GM12865 (cell line): Measurements from ENCODE around the gene RAB36.

Experiments used
- DNase-seq: peaks from one replicate; pipeline ENCODE4 v3.0.0; 2010; ENCODE audit warnings: low read depth
- H3K4me3 ChIP-seq: 2 replicates; pipeline ENCODE4 v1.5.1; 2011; ENCODE audit warnings: mild to moderate bottlenecking, low read depth, low read length, control low read depth
- TF ChIP-seq, protein P1 (sequence below): IDR thresholded peaks from 2 replicates; pipeline ENCODE4 v1.5.1; 2011; ENCODE audit warnings: low read length, control low read depth, low read depth, inconsistent platforms; ENCODE audit not compliant: insufficient read depth; ENCODE audit errors: missing control alignments

The RAB36 gene

DNA sequence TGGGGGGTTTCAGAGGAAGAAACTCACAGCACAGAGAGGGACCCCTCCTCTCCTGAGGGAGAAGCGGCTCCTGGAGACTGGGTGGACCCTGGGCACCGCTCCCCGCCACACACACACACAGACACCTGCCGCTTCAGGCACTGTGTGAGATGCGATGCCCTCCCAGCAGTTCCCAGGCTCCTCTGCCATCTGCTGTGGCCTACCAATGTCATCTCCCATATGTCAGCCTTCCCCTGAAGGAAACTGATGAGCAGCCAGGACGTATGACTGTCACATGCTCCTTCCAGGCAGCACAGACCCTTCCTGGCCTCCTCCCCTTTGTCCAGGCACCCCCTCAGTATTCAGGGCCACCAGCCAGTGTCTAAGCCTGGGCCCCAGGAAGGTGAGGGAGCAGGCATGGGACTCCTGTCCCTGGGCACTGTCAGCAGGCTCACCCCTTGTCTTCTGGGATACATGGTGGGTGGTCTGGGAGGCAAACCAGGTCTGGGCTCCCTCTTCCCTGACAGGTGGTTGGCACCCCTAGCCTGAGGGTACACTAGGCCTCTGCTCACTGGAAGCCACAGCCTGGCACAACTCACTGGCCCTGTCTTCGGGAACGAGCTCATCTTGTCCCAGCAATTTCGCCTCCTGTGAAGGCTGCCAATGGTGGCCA lies 23.2 kb downstream of the RAB36 start:
- H3K4me3 ChIP-seq: no peak overlapping the region
- TF ChIP-seq, protein P1, sequence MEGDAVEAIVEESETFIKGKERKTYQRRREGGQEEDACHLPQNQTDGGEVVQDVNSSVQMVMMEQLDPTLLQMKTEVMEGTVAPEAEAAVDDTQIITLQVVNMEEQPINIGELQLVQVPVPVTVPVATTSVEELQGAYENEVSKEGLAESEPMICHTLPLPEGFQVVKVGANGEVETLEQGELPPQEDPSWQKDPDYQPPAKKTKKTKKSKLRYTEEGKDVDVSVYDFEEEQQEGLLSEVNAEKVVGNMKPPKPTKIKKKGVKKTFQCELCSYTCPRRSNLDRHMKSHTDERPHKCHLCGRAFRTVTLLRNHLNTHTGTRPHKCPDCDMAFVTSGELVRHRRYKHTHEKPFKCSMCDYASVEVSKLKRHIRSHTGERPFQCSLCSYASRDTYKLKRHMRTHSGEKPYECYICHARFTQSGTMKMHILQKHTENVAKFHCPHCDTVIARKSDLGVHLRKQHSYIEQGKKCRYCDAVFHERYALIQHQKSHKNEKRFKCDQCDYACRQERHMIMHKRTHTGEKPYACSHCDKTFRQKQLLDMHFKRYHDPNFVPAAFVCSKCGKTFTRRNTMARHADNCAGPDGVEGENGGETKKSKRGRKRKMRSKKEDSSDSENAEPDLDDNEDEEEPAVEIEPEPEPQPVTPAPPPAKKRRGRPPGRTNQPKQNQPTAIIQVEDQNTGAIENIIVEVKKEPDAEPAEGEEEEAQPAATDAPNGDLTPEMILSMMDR: no peak
- no peak for DNase-seq

DNA sequence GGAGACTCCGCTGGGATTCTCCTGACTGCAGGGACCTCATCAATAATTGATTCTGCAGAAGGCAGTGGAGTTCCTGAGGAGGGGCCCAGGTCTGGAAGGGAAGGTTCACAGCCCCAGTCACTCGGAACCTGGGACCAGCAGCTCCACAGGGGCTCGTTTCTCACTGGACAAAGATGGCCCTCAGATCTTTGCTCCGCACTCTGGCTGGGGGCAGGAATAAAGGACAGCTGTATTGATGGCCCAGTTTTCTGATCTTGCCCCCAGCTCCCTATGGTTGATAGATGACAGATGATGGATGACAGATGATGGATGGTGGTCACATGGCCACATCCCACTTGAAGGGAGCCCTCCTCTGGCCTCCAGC lies 23.7 kb downstream of the RAB36 start:
- H3K4me3 ChIP-seq: no peak overlapping the region
- TF ChIP-seq, protein P1: no peak
- DNase-seq: no peak

DNA sequence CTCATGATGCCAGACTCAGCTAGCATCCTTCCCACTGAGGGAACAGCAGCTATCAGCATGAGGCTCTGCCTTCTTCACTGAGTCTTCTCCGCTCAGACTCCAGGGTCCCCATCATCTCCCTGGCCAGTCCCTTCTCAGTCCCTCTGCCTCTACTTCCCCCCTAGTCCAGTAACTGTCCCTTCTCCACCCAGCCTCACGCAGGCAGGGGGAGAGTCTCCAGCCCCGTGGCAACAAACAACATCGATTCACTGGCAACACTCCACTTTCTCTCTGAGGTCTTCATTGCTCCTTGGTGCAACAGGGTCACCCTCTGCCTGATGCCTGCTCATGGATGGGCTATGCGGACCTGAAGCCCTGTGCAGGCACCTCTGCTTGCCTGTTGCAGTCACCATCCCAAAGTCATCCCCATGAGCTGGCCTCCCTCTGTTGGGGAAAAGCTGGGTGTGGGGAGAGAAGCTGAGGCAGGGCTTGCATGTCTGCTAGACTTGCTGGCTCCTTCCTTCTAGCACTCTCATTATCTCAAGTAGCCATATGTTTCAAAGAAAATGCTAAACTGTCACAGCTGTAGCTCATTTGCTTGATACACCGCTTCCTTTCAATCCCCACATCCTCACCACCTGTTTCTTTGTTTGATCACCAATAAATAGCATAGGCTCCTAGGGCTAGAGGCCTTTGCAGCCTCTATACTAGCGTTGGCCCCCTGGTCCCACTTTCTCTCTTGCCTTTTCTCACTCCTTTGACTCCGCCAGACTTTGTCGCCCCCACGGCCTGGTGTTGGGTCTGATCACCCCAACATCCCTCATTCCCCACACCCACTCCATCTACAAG lies 30.8 kb downstream of the RAB36 start:
- no peak overlapping the region for H3K4me3 ChIP-seq
- DNase-seq: peak; percentile 81
- TF ChIP-seq, protein P1: no peak

DNA sequence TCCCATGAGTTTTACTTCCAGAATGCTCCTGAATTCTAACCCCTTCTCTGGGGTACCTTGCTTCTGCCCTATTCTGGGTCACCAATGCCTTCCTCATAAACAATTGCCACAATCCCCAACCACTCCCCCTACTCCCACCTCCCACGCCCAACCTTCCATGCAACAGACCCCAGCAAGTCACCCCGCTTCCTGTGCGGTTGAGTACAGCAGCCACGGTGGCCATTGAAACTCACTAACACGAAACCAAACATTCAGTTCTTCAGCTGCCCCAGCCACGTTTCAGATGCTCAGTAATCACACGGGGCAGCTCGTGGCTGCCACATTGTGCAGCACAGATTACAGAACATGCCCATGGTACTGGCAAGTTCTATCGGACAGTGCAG lies 31.4 kb downstream of the RAB36 start:
- no peak overlapping the region for H3K4me3 ChIP-seq
- TF ChIP-seq, protein P1: no peak
- DNase-seq: peak; percentile 83

DNA sequence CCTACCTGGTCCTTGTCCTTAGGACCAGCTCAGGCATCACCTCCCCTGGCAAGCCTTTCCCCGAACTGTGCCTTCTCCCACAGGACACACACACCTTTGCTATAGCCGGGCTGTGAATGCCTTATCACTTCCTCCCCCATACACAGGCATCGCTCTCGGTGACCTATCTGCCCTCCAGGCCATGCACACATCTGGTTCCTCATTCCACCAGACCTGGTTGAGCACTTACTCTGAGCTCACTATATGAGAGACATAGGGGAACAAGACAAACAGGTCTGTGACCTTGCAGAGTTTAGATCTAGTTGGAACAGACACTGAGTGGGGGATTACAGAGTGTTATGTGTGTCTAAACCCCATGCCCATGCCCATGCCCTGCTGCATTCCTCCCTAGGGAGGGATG lies 31.9 kb downstream of the RAB36 start:
- no peak overlapping the region for H3K4me3 ChIP-seq
- TF ChIP-seq, protein P1: no peak
- peak; percentile 73 for DNase-seq

DNA sequence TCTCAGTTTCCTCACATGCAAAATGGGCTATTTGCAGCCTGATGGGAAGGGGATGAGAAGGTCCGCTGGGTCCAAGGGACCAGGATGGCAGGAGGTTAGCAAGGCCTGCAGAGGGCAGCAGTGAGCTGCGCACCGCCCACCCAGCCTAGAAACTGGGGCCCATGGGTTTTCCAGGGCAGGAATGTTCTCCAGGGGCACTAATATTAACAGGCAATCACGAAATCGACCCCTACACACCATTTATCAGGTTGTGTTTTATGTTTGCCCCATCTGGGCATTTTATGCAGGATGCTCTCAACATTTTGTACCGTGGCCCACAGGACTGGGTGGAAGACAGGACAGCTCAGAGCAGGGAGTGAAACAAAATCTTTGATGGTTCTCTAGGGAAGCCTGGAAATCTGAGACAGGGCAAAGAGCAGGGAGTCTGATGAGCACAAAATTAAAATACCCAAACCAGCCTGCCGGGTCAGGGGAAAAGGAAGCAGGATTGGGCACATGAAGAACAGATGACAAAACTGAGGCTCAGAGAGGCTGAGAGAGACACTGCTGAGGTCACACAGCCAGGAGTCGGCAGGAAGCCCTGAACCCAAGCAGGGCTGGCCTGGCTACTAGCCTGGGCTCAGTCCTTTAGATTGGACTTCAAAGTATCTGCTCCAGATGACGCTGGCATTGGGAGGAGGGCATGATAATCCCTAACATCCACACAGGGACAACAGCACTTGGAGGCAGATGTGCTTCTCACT lies 33.4 kb downstream of the RAB36 start:
- H3K4me3 ChIP-seq: no peak overlapping the region
- TF ChIP-seq, protein P1: peak; percentile 99
- peak; percentile 66 for DNase-seq
